Lung (tissue), 12 donors: ENCODE measurements around the gene AKAP13. TPM values are rescaled to one million over a fixed set of nuclear protein-coding genes. Genes with fewer than 3 reads are reported as not detected.
A peak's percentile ranks its signal among the peaks of the same experiment; 100 is the strongest.

ENCODE experiments used
- ATAC-seq: fragments of 200-7000 bp; cut with Tn5 transposase; one replicate; pipeline ENCODE4 v1.9.1; 2020; ENCODE audit warnings: moderate number of reproducible peaks; ENCODE audit not compliant: insufficient read depth, low FRiP score
- DNase-seq, 3 donors: peaks; one replicate each; pipeline ENCODE4 v3.0.0-alpha.2; 2013 to 2017
- H3K27ac ChIP-seq, 2 donors: one replicate each; pipeline ENCODE4 v1.5.1; 2013; ENCODE audit warnings: mild to moderate bottlenecking in 2 of 2, moderate library complexity in 2 of 2, control low read depth in 1 of 2, inconsistent platforms in 1 of 2, low read depth in 1 of 2, low read length in 1 of 2
- H3K27me3 ChIP-seq, 3 donors: one replicate each; pipeline ENCODE4 v1.5.1; 2013; ENCODE audit warnings: low read length in 2 of 3; ENCODE audit not compliant: control insufficient read depth in 3 of 3, insufficient read depth in 3 of 3
- H3K36me3 ChIP-seq, 4 donors: one replicate each; pipeline ENCODE4 v1.5.1; 2013; ENCODE audit warnings: low read length in 4 of 4, mild to moderate bottlenecking in 1 of 4, moderate library complexity in 1 of 4; ENCODE audit not compliant: control insufficient read depth in 4 of 4, insufficient read depth in 4 of 4
- H3K4me1 ChIP-seq, 5 donors: one replicate each; pipeline ENCODE4 v1.5.1; 2013; ENCODE audit warnings: low read length in 5 of 5, mild to moderate bottlenecking in 2 of 5, moderate library complexity in 1 of 5; ENCODE audit not compliant: control insufficient read depth in 5 of 5, insufficient read depth in 5 of 5
- H3K4me3 ChIP-seq: one replicate; pipeline ENCODE4 v1.5.1; 2013; ENCODE audit warnings: mild to moderate bottlenecking, control low read depth, moderate library complexity
- H3K9ac ChIP-seq, 2 donors: one replicate each; pipeline ENCODE4 v1.5.1; 2013; ENCODE audit warnings: low read length in 2 of 2, control low read depth in 1 of 2; ENCODE audit not compliant: insufficient read depth in 1 of 2
- H3K9me3 ChIP-seq, 4 donors: one replicate each; pipeline ENCODE4 v1.5.1; 2013; ENCODE audit warnings: low read length in 3 of 4, mild to moderate bottlenecking in 1 of 4, moderate library complexity in 1 of 4; ENCODE audit not compliant: control insufficient read depth in 4 of 4, insufficient read depth in 3 of 4
- WGBS, 2 donors: extraction: QIAGEN DNeasy Blood & Tissue Kit; methylation state at CpG; one replicate each; pipeline ENCODE4 v1.1.7; 2013; 5-methylcytosine and 5-hydroxymethylcytosine counted together
- polyA plus RNA-seq, 2 donors: library from polyadenylated mRNA; stranded (reverse); fragments of 200-250 nt; gene quantifications; one replicate each; pipeline ENCODE4 v1.2.1, GENCODE V29; 2013
- total RNA-seq, 2 donors: library from RNA; depleted of rRNA in 1 of 2; stranded (reverse); fragments of >200 nt in 1 of 2; gene quantifications; one replicate each; pipeline ENCODE4 v1.2.1, GENCODE V29; 2014 to 2021
- TF ChIP-seq, protein P1 (sequence below): IDR thresholded peaks from 2 replicates; pipeline ENCODE4 v1.5.1; 2012; ENCODE audit warnings: mild to moderate bottlenecking; ENCODE audit errors: control extremely low read depth, extremely low read depth
- donor health status: control.
- donor health status: control.
- donor health status: Bipolar disorder and iron deficiency.
- donor health status: healthy.
- donor health status: DM: yes; HTN: yes; CAD: no.

AKAP13 gene
- total and polyA plus RNA-seq, 4 donors: 102 to 1,115 (median 259) TPM

DNA sequence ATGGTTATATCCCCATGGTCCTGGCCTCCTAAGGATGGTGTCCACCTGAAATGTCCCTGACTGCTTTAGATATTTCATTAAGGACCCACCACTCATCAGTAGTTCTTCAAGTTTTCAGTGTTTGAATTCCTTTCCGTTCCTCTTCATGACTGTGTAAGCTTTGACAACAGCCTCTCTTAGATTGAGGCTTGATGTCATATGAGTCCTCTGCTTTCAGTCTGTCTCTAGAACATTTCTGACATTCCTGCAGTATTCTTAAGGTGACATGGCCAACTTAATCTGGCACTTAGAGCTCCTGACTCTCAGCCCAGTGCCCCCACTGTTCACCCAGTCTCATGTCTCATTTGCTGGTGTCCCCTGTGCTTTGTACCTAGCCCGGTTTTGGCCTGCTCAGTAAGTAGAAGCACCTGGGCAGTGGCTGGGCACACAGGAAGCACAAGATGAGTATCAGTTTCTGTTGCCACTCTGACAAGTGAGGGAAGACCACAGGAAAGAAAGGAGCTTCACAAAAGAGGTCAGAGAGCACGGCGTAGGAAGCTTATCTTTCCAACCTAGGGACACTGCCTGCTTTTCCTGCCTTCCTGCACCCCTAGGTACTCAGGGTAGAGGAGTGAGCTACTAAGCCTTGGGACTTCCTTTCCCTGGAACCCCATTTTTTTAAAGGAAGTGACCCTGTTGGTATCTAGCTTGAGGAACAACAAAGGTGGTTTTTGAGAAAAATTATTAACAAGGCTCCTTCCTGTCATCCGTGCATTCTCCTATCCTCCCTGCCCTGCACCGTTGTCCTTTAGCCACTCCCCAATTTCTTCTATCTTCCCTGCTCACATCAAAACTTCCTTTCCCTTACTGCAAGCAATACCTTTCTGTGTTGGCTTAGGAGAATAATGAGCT, 311.2 kb downstream of the AKAP13 start:
- peaks cover 0 to 32% (median 11%) of the 10 kb centered on the region in 5 donors for H3K4me1 ChIP-seq
- H3K27ac ChIP-seq: peak overlapping the region; percentile 74 to 80
- H3K4me3 ChIP-seq: no peak overlapping the region
- H3K27me3 ChIP-seq: no peaks in the 10 kb centered on the region
- DNase-seq: no peak
- no peaks in the 10 kb centered on the region for H3K9me3 ChIP-seq
- TF ChIP-seq, protein P1, sequence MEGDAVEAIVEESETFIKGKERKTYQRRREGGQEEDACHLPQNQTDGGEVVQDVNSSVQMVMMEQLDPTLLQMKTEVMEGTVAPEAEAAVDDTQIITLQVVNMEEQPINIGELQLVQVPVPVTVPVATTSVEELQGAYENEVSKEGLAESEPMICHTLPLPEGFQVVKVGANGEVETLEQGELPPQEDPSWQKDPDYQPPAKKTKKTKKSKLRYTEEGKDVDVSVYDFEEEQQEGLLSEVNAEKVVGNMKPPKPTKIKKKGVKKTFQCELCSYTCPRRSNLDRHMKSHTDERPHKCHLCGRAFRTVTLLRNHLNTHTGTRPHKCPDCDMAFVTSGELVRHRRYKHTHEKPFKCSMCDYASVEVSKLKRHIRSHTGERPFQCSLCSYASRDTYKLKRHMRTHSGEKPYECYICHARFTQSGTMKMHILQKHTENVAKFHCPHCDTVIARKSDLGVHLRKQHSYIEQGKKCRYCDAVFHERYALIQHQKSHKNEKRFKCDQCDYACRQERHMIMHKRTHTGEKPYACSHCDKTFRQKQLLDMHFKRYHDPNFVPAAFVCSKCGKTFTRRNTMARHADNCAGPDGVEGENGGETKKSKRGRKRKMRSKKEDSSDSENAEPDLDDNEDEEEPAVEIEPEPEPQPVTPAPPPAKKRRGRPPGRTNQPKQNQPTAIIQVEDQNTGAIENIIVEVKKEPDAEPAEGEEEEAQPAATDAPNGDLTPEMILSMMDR: no peak
- H3K36me3 ChIP-seq: peaks cover 19 to 41% (median 23%) of the 10 kb centered on the region in 4 donors
- no peak for ATAC-seq
- H3K9ac ChIP-seq: no peak overlapping the region
- WGBS, 2 donors: 25 to 40% methylated on average over 6 of the region's 6 CpGs

DNA sequence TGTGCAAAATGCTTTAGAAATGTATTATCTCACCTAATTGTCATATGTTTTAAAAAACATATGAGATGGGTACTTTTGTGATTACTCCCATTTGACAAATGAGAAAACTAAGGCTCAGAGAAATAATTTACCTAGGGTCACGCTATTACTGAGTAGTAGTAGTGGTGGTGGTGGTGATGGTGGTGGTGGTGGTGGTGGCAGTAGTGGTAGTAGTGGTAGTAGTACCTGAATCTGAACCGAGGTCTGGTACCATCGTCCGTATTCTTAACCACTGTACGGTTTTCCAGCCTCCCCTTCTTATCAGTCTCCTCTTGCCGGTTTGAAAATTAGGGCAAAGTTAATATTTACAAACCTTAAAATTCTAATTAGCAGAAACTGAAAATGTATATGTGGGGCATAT, 311.9 kb downstream of the AKAP13 start:
- H3K4me1 ChIP-seq: peaks cover 0 to 32% (median 11%) of the 10 kb centered on the region in 5 donors
- 88 to 94% methylated on average over 6 of the region's 6 CpGs for WGBS, 2 donors
- ATAC-seq (no peak), DNase-seq (no peak)
- H3K9me3 ChIP-seq: no peaks in the 10 kb centered on the region
- no peaks in the 10 kb centered on the region for H3K27me3 ChIP-seq
- peak overlapping the region in 1 of 2 donors; percentile 74 for H3K27ac ChIP-seq
- peaks cover 22 to 34% (median 23%) of the 10 kb centered on the region in 4 donors for H3K36me3 ChIP-seq
- TF ChIP-seq, protein P1: no peak
- no peak overlapping the region for H3K4me3 ChIP-seq
- H3K9ac ChIP-seq: no peak overlapping the region

DNA sequence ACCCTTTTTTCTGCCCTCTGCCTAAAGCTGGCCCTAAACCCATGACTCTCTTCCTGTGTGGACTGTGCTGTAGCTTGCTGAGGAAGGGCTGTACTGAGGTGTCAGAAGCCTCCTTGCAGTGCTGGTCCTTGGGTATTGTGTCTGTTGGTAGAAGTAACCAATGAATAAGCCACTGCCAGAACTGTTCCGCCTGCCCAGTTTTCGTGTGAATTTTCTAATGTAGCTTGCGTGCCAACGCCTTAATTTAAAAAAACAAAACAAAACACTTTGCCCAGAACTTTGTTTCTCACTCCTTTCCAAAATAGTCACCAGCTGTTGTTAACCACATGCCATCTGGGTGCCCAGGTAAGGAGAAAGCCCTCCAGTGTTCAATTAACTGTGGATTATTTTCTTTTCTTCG, 312.5 kb downstream of the AKAP13 start:
- Histone ChIP-seq H3K36me3 (peaks cover 20 to 30% (median 22%) of the 10 kb centered on the region in 4 donors), H3K9me3 (no peaks in the 10 kb centered on the region), H3K27me3 (no peaks in the 10 kb centered on the region), H3K4me3 (no peak overlapping the region), H3K27ac (peak overlapping the region; percentile 35 to 72), H3K4me1 (peaks cover 0 to 32% (median 11%) of the 10 kb centered on the region in 5 donors), H3K9ac (no peak overlapping the region)
- 65 to 86% methylated on average over 5 of the region's 5 CpGs for WGBS, 2 donors
- TF ChIP-seq, protein P1: no peak
- ATAC-seq (no peak), DNase-seq (no peak)
